Adipocyte (in vitro differentiated cells): ENCODE data around the gene PGGT1B.
"Not testable (repeated sequence)": the region's sequence is repeated elsewhere in the genome, so short reads cannot be mapped to it uniquely, and the experiment has no call there.

ENCODE experiments used
- DNase-seq: peaks from one replicate; pipeline ENCODE4 v3.0.0-alpha.2; 2015; ENCODE audit warnings: low read depth
- H3K27me3 ChIP-seq: replicated peaks from 2 replicates; pipeline ENCODE4 v1.7.0; 2013; ENCODE audit warnings: mild to moderate bottlenecking, low read length, moderate library complexity; ENCODE audit not compliant: control insufficient read depth, insufficient read depth
- H3K36me3 ChIP-seq: 2 replicates; pipeline ENCODE4 v1.7.0; 2013; ENCODE audit warnings: low read length, mild to moderate bottlenecking, moderate library complexity; ENCODE audit not compliant: control insufficient read depth, insufficient read depth, severe bottlenecking
- H3K4me1 ChIP-seq: 2 replicates; pipeline ENCODE4 v1.7.0; 2013; ENCODE audit warnings: mild to moderate bottlenecking, low read length, moderate library complexity; ENCODE audit not compliant: control insufficient read depth, insufficient read depth
- H3K4me3 ChIP-seq: 2 replicates; pipeline ENCODE4 v1.7.0; 2013; ENCODE audit warnings: mild to moderate bottlenecking, low read length, moderate library complexity
- H3K9ac ChIP-seq: 2 replicates; pipeline ENCODE4 v1.7.0; 2013; ENCODE audit warnings: mild to moderate bottlenecking, low read length, moderate library complexity
- H3K9me3 ChIP-seq: 2 replicates; pipeline ENCODE4 v1.7.0; 2013; ENCODE audit warnings: mild to moderate bottlenecking, low read length, moderate library complexity; ENCODE audit not compliant: control insufficient read depth

The PGGT1B gene

DNA sequence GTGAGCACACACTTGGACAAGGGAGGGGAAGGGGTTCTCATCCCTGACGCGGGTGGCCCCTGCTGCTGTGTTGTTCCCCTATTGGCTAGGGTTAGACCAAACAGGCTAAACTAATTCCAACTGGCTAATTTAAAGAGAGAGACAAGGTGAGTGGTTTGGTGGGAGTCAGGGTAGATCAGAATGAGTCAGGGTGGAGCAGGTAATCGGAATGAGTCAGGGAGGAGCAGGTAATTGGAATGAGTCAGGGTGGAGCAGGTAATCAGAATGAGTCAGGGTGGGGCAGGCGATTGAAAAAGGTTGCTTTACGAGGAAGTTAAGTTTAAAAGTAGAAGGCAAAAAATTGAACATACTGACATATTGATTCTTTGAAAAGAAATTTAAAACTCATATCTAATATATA is 13.3 kb downstream of the PGGT1B start:
- not testable (repeated sequence) for H3K9me3 ChIP-seq, H3K4me3 ChIP-seq, H3K27me3 ChIP-seq, H3K36me3 ChIP-seq, H3K9ac ChIP-seq, DNase-seq, H3K4me1 ChIP-seq

- DNase-seq = peak; percentile 78
These were observed 16.2 kb downstream of the PGGT1B start for GRCh38 chr5:115246361-115246991.

GRCh38 chr5:115243412-115243811 is 19.3 kb downstream of the PGGT1B start:
- Histone ChIP-seq H3K9me3 (no peaks in the 10 kb centered on the region), H3K4me3 (no peak overlapping the region), H3K4me1 (peaks cover 8% of the 10 kb centered on the region), H3K9ac (no peak overlapping the region), H3K27me3 (no peaks in the 10 kb centered on the region), H3K36me3 (peaks cover 28% of the 10 kb centered on the region)
- no peak for DNase-seq

More at GRCh38 chr5:115246361-115246991, 16.2 kb downstream of the PGGT1B start:
- Histone ChIP-seq H3K27me3 (no peaks in the 10 kb centered on the region), H3K9me3 (no peaks in the 10 kb centered on the region), H3K36me3 (peaks cover 10% of the 10 kb centered on the region), H3K4me3 (no peak overlapping the region), H3K9ac (no peak overlapping the region), H3K4me1 (peaks cover 8% of the 10 kb centered on the region)

DNA sequence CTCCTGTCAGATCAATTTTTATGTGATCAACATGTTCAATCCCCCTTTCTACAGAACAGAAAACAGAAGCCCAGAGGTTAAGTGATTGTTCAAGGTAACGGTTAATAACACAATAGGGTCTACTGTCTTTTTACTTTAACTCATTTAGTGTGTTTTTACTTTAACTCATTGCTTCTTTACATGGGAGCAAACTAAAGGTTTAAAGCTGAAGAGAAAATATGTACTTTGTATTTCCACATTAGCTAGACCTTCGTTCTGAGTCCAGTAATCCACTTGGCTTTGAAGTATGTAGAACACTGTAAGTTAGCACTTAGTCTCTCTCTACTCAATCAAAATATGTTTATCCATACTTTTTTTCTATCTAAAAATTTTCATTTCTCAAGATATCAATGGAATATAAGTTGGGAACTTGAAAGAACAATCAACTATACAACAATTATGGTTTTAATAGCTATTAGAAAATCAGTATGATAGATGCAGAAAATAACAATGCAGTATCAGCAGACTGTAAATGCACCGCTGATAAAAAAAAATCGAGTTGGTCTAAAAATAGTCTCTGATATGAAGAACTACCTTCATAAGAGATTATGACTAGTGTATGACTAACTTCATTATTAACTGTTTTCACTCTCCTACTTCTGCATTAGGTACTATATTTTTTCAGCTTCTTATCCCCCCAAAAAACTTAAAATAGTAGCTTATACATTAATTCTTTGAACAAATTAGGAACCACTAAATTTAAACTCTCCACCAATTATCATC is 20.6 kb downstream of the PGGT1B start:
- Histone ChIP-seq H3K4me3 (no peak overlapping the region), H3K4me1 (peaks cover 8% of the 10 kb centered on the region), H3K9me3 (no peaks in the 10 kb centered on the region), H3K27me3 (no peaks in the 10 kb centered on the region), H3K9ac (no peak overlapping the region), H3K36me3 (peaks cover 39% of the 10 kb centered on the region)
- DNase-seq = no peak

GRCh38 chr5:115237066-115237465 is 25.6 kb downstream of the PGGT1B start:
- Histone ChIP-seq H3K4me3 (no peak overlapping the region), H3K27me3 (no peaks in the 10 kb centered on the region), H3K4me1 (no peaks in the 10 kb centered on the region), H3K9me3 (no peaks in the 10 kb centered on the region), H3K36me3 (peaks cover 64% of the 10 kb centered on the region), H3K9ac (no peak overlapping the region)
- no peak for DNase-seq

DNA sequence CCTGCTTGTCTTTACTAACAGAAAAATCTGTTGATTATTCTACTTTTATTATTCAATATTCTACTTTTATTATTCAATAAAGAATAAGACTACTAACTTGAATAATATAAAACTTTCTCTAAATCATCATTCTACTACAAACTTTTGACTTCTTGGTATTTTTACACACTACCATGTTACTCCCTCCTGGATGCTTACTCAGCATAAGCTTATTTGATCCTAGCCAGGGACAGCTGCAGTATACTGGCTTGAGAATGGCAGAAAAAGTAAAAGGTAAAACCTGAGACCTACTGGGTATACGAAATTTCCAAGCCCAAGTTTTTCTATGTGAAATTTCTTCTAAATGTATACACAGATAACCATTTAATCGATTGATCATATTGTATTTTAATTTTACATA is 26.1 kb downstream of the PGGT1B start:
- H3K36me3 ChIP-seq = peaks cover 68% of the 10 kb centered on the region
- H3K9me3 ChIP-seq = no peaks in the 10 kb centered on the region
- no peak overlapping the region for H3K9ac ChIP-seq
- H3K4me3 ChIP-seq = no peak overlapping the region
- H3K27me3 ChIP-seq = no peaks in the 10 kb centered on the region
- DNase-seq = no peak
- no peaks in the 10 kb centered on the region for H3K4me1 ChIP-seq

GRCh38 chr5:115231598-115231997 is 31.1 kb downstream of the PGGT1B start:
- no peaks in the 10 kb centered on the region for H3K27me3 ChIP-seq
- peaks cover 67% of the 10 kb centered on the region for H3K36me3 ChIP-seq
- no peak overlapping the region for H3K4me3 ChIP-seq
- no peak overlapping the region for H3K9ac ChIP-seq
- DNase-seq = no peak
- no peaks in the 10 kb centered on the region for H3K4me1 ChIP-seq
- no peaks in the 10 kb centered on the region for H3K9me3 ChIP-seq

- H3K36me3 ChIP-seq = peaks cover 54% of the 10 kb centered on the region
- no peak overlapping the region for H3K9ac ChIP-seq
- no peak for DNase-seq
- H3K27me3 ChIP-seq = no peaks in the 10 kb centered on the region
- H3K9me3 ChIP-seq = no peaks in the 10 kb centered on the region
- no peak overlapping the region for H3K4me3 ChIP-seq
- H3K4me1 ChIP-seq = no peaks in the 10 kb centered on the region
These were observed 33.1 kb downstream of the PGGT1B start for GRCh38 chr5:115229606-115230005.

DNA sequence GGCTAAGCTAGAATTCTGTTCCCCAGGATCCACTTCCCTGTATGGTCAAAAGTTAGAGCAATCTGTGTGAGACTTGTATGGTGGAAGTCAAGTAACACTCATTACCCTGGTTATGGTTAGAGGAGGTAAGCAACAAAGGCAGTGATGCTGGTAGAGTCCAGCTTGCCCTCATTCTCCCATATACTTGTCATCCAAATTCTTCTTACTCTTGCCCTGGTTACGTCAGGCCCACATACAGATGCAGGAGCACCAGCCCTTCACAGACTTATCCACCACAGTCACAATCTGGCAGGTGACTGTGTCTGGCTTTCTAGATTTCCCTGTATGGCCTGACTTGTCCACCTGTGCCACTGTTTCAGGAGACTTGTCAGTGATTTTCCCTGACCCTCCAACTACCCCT is 35.4 kb downstream of the PGGT1B start:
- Histone ChIP-seq H3K4me3 (no peak overlapping the region), H3K9ac (no peak overlapping the region), H3K27me3 (no peaks in the 10 kb centered on the region), H3K36me3 (peaks cover 62% of the 10 kb centered on the region), H3K9me3 (no peaks in the 10 kb centered on the region), H3K4me1 (no peaks in the 10 kb centered on the region)
- no peak for DNase-seq

DNA sequence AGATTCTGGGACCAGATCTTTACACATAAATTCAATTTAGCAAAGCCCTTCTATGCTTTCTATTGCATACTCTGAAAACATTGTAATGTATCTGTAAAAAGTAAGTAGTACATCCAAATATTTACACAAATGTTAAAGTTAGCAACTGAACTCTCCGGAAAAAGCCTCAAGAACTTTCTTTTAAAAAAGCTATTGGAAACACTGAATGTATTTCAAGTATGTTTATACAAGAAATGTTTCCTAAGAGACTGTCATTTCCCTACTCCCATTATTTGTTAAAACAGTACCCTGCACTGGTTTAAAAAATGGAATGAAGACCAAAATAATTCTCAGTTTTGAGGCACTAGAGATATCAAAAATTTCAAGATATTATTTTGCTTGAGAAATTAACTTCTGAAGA is 48.1 kb downstream of the PGGT1B start:
- Histone ChIP-seq H3K36me3 (peaks cover 31% of the 10 kb centered on the region), H3K9ac (no peak overlapping the region), H3K9me3 (no peaks in the 10 kb centered on the region), H3K4me3 (no peak overlapping the region), H3K4me1 (peaks cover 4% of the 10 kb centered on the region), H3K27me3 (no peaks in the 10 kb centered on the region)
- peak; percentile 58 for DNase-seq

GRCh38 chr5:115209279-115209678 is 53.4 kb downstream of the PGGT1B start:
- Histone ChIP-seq H3K4me1 (peaks cover 4% of the 10 kb centered on the region), H3K36me3 (peaks cover 18% of the 10 kb centered on the region), H3K27me3 (no peaks in the 10 kb centered on the region), H3K4me3 (no peak overlapping the region), H3K9ac (no peak overlapping the region), H3K9me3 (no peaks in the 10 kb centered on the region)
- no peak for DNase-seq
